ENCODE results near the gene DACH1.

Gene DACH1

GRCh38 chr13:71871844-71872243, 4.8 kb upstream of the DACH1 start:
- H3K4me2 ChIP-seq (ENCODE audit: low read length, poor library complexity, severe bottlenecking), result no peak overlapping the region
- no peak overlapping the region for H2BK15ac ChIP-seq (ENCODE audit: low read depth, poor library complexity, severe bottlenecking)
- H2BK5ac ChIP-seq (ENCODE audit: low read depth, low read length, poor library complexity, severe bottlenecking), result no peak overlapping the region
- no peak overlapping the region for H2BK12ac ChIP-seq (ENCODE audit: low read length in 2 of 2)
- H4K8ac ChIP-seq (ENCODE audit: low read length), result no peak overlapping the region
- no peaks in the 10 kb centered on the region for H3K4me1 ChIP-seq (ENCODE audit: control insufficient read depth, insufficient read depth, low read depth, low read length)
- 90% methylated on average over 1 of the region's 1 CpG for WGBS
- no peak overlapping the region for H3K27ac ChIP-seq (ENCODE audit: low read length, poor library complexity, severe bottlenecking)
- H3K79me1 ChIP-seq (replicated peaks; ENCODE audit: low read length, poor library complexity, severe bottlenecking), result no peaks in the 10 kb centered on the region
- H3K9me3 ChIP-seq (ENCODE audit: control insufficient read depth, low read length), result no peaks in the 10 kb centered on the region
- DNase-seq, result no peak
- H3K36me3 ChIP-seq (ENCODE audit: control insufficient read depth in 1 of 2, insufficient read depth in 2 of 2, low read depth in 1 of 2, low read length in 2 of 2), result no peaks in the 10 kb centered on the region
- H3K18ac ChIP-seq (ENCODE audit: low read depth in 1 of 2, low read length in 2 of 2), result no peak overlapping the region
- no peak overlapping the region for H3K4me3 ChIP-seq (ENCODE audit: insufficient read depth in 1 of 2, low read depth in 1 of 2, low read length in 2 of 2)
- H3K9ac ChIP-seq (ENCODE audit: low read length), result no peak overlapping the region
- H3K4ac ChIP-seq (ENCODE audit: low read depth in 1 of 2, low read length in 2 of 2), result no peak overlapping the region
- H2AK5ac ChIP-seq (ENCODE audit: low read length, severe bottlenecking), result no peak overlapping the region
- no peak overlapping the region for H4K91ac ChIP-seq (ENCODE audit: low read length)
- no peak overlapping the region for H2BK120ac ChIP-seq (ENCODE audit: low read depth, low read length)
- peaks cover 17 to 30% of the 10 kb centered on the region in 2 experiments for H3K27me3 ChIP-seq (ENCODE audit: control insufficient read depth in 1 of 2, insufficient read depth in 1 of 2, low read length in 2 of 2)
- H3K14ac ChIP-seq (ENCODE audit: low read length in 2 of 2), result no peak overlapping the region
- H3K23ac ChIP-seq (ENCODE audit: low read length in 2 of 2), result no peak overlapping the region
- H2AFZ ChIP-seq (ENCODE audit: low read depth, low read length), result no peak overlapping the region

DNA sequence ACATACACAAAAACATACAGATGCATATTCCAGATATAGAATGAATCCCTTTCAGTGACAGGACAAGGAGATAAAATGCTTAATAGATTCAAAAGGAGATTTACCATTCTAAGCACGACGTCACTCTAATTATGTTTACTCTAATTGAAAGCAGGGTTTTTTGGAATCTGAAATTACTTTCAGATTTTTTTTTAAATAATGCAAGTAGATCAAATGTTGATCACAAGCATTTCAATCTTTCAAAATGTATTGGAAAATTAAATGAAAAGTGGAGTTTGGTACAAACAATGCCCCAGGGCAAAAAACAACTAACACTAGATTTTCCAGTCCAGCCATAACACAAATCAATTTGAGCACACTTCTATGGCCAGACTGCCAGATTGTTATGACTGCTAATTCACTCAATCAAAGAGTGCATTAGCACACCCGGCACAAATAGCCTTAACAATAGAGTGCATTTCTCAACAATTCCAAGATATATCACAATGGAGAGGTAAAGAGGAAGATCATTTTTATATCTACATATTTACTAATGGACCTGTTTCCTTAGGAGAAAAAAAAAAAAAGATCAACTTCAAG, 4.3 kb upstream of the DACH1 start:
- Histone ChIP-seq H2AFZ (ENCODE audit: low read depth, low read length) (no peak overlapping the region), H3K79me1 (replicated peaks; ENCODE audit: low read length, poor library complexity, severe bottlenecking) (no peaks in the 10 kb centered on the region), H3K4me1 (ENCODE audit: control insufficient read depth, insufficient read depth, low read depth, low read length) (peaks cover 2% of the 10 kb centered on the region), H3K4me2 (ENCODE audit: low read length, poor library complexity, severe bottlenecking) (no peak overlapping the region), H3K4me3 (ENCODE audit: insufficient read depth in 1 of 2, low read depth in 1 of 2, low read length in 2 of 2) (no peak overlapping the region), H3K36me3 (ENCODE audit: control insufficient read depth in 1 of 2, insufficient read depth in 2 of 2, low read depth in 1 of 2, low read length in 2 of 2) (no peaks in the 10 kb centered on the region), H3K4ac (ENCODE audit: low read depth in 1 of 2, low read length in 2 of 2) (no peak overlapping the region), H3K23ac (ENCODE audit: low read length in 2 of 2) (no peak overlapping the region), H3K14ac (ENCODE audit: low read length in 2 of 2) (no peak overlapping the region), H3K9me3 (ENCODE audit: control insufficient read depth, low read length) (no peaks in the 10 kb centered on the region), H4K8ac (ENCODE audit: low read length) (no peak overlapping the region), H2BK5ac (ENCODE audit: low read depth, low read length, poor library complexity, severe bottlenecking) (no peak overlapping the region), H3K27me3 (ENCODE audit: control insufficient read depth in 1 of 2, insufficient read depth in 1 of 2, low read length in 2 of 2) (peaks cover 17 to 33% of the 10 kb centered on the region in 2 experiments), H2BK120ac (ENCODE audit: low read depth, low read length) (no peak overlapping the region), H2BK15ac (ENCODE audit: low read depth, poor library complexity, severe bottlenecking) (no peak overlapping the region), H3K27ac (ENCODE audit: low read length, poor library complexity, severe bottlenecking) (no peak overlapping the region), H3K9ac (ENCODE audit: low read length) (no peak overlapping the region), H3K18ac (ENCODE audit: low read depth in 1 of 2, low read length in 2 of 2) (no peak overlapping the region), H4K91ac (ENCODE audit: low read length) (no peak overlapping the region), H2AK5ac (ENCODE audit: low read length, severe bottlenecking) (no peak overlapping the region), H2BK12ac (ENCODE audit: low read length in 2 of 2) (no peak overlapping the region)
- WGBS, result 80% methylated on average over 2 of the region's 3 CpGs
- no peak for DNase-seq

DNA sequence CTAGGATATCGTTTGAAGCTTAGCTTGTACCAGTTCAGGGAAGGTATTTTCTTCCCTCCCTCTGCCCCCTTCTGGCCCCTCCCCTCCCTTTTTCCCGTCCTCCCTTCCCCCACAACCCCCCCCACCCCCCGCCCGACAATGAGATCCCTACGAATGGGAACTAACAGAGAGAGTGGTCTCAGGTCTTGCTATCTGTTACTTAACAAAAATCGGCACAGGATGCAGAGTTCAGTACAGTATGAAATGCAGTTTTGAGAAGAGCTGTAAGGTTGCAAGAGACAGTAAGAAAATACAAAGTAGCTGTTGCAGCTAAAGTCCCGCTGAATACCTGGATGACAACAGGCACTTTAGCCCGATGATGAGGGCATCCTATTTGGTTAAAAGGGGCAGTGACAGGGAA, 3.1 kb upstream of the DACH1 start:
- no peak overlapping the region for H2AFZ ChIP-seq (ENCODE audit: low read depth, low read length)
- no peak overlapping the region for H2BK5ac ChIP-seq (ENCODE audit: low read depth, low read length, poor library complexity, severe bottlenecking)
- H3K4me2 ChIP-seq (ENCODE audit: low read length, poor library complexity, severe bottlenecking), result no peak overlapping the region
- no peak overlapping the region for H3K14ac ChIP-seq (ENCODE audit: low read length in 2 of 2)
- H3K18ac ChIP-seq (ENCODE audit: low read depth in 1 of 2, low read length in 2 of 2), result no peak overlapping the region
- no peak for DNase-seq
- peaks cover 13% of the 10 kb centered on the region for H3K4me1 ChIP-seq (ENCODE audit: control insufficient read depth, insufficient read depth, low read depth, low read length)
- no peaks in the 10 kb centered on the region for H3K79me1 ChIP-seq (replicated peaks; ENCODE audit: low read length, poor library complexity, severe bottlenecking)
- no peak overlapping the region for H3K27ac ChIP-seq (ENCODE audit: low read length, poor library complexity, severe bottlenecking)
- H3K36me3 ChIP-seq (ENCODE audit: control insufficient read depth in 1 of 2, insufficient read depth in 2 of 2, low read depth in 1 of 2, low read length in 2 of 2), result no peaks in the 10 kb centered on the region
- H2BK12ac ChIP-seq (ENCODE audit: low read length in 2 of 2), result no peak overlapping the region
- no peak overlapping the region for H3K4ac ChIP-seq (ENCODE audit: low read depth in 1 of 2, low read length in 2 of 2)
- H4K91ac ChIP-seq (ENCODE audit: low read length), result no peak overlapping the region
- no peak overlapping the region for H2AK5ac ChIP-seq (ENCODE audit: low read length, severe bottlenecking)
- H3K9ac ChIP-seq (ENCODE audit: low read length), result no peak overlapping the region
- H2BK120ac ChIP-seq (ENCODE audit: low read depth, low read length), result peak overlapping the region; percentile 61
- no peak overlapping the region for H3K23ac ChIP-seq (ENCODE audit: low read length in 2 of 2)
- no peak overlapping the region for H4K8ac ChIP-seq (ENCODE audit: low read length)
- WGBS, result 15% methylated on average over 5 of the region's 8 CpGs
- H3K27me3 ChIP-seq (ENCODE audit: control insufficient read depth in 1 of 2, insufficient read depth in 1 of 2, low read length in 2 of 2), result peaks cover 21 to 43% of the 10 kb centered on the region in 2 experiments
- no peak overlapping the region for H3K4me3 ChIP-seq (ENCODE audit: insufficient read depth in 1 of 2, low read depth in 1 of 2, low read length in 2 of 2)
- H2BK15ac ChIP-seq (ENCODE audit: low read depth, poor library complexity, severe bottlenecking), result no peak overlapping the region
- no peaks in the 10 kb centered on the region for H3K9me3 ChIP-seq (ENCODE audit: control insufficient read depth, low read length)

DNA sequence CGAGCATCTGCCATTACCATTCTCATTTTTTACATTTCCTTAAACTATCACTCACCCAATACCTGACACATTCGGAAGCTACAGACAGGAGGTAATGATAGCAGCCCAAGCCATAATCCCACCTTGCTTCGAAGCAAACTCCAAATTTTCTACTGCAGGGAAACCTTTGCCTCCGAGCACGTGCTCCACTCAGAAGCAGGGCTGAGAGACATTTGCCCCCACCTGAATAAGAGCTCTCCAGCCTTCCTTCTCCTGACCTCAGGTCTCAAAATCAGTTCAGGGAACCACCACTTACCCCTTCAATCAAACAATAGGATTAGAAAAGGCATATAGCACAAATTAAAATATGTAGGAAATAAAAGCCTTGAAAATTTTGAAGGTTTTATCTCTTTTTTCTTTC, 2.3 kb upstream of the DACH1 start:
- Histone ChIP-seq H4K91ac (ENCODE audit: low read length) (no peak overlapping the region), H3K9ac (ENCODE audit: low read length) (no peak overlapping the region), H2AFZ (ENCODE audit: low read depth, low read length) (no peak overlapping the region), H4K8ac (ENCODE audit: low read length) (no peak overlapping the region), H3K14ac (ENCODE audit: low read length in 2 of 2) (no peak overlapping the region), H2BK5ac (ENCODE audit: low read depth, low read length, poor library complexity, severe bottlenecking) (no peak overlapping the region), H3K36me3 (ENCODE audit: control insufficient read depth in 1 of 2, insufficient read depth in 2 of 2, low read depth in 1 of 2, low read length in 2 of 2) (no peaks in the 10 kb centered on the region), H2AK5ac (ENCODE audit: low read length, severe bottlenecking) (no peak overlapping the region), H2BK120ac (ENCODE audit: low read depth, low read length) (no peak overlapping the region), H3K4ac (ENCODE audit: low read depth in 1 of 2, low read length in 2 of 2) (no peak overlapping the region), H3K18ac (ENCODE audit: low read depth in 1 of 2, low read length in 2 of 2) (no peak overlapping the region), H3K4me2 (ENCODE audit: low read length, poor library complexity, severe bottlenecking) (no peak overlapping the region), H3K79me1 (replicated peaks; ENCODE audit: low read length, poor library complexity, severe bottlenecking) (no peaks in the 10 kb centered on the region), H3K27ac (ENCODE audit: low read length, poor library complexity, severe bottlenecking) (no peak overlapping the region), H3K23ac (ENCODE audit: low read length in 2 of 2) (no peak overlapping the region), H3K27me3 (ENCODE audit: control insufficient read depth in 1 of 2, insufficient read depth in 1 of 2, low read length in 2 of 2) (peaks cover 29 to 51% of the 10 kb centered on the region in 2 experiments), H3K4me1 (ENCODE audit: control insufficient read depth, insufficient read depth, low read depth, low read length) (peaks cover 22% of the 10 kb centered on the region), H2BK15ac (ENCODE audit: low read depth, poor library complexity, severe bottlenecking) (no peak overlapping the region), H3K9me3 (ENCODE audit: control insufficient read depth, low read length) (no peaks in the 10 kb centered on the region), H2BK12ac (ENCODE audit: low read length in 2 of 2) (no peak overlapping the region), H3K4me3 (ENCODE audit: insufficient read depth in 1 of 2, low read depth in 1 of 2, low read length in 2 of 2) (no peak overlapping the region)
- 86% methylated on average over 5 of the region's 5 CpGs for WGBS
- no peak for DNase-seq

All from mesenchymal stem cell (in vitro differentiated cells and primary cell).